Mammary epithelial cell (primary cell): ENCODE data around the gene TTC23L.

Experiments
- CTCF ChIP-seq, 2 donors: IDR thresholded peaks in 1 of 2; conservative IDR thresholded peaks in 1 of 2; 2 replicates each; pipeline ENCODE4 v1.5.1; 2011 to 2012; ENCODE audit warnings: inconsistent platforms in 2 of 2, low read length in 2 of 2, mild to moderate bottlenecking in 2 of 2, control low read depth in 1 of 2, low read depth in 1 of 2; ENCODE audit not compliant: insufficient read depth in 1 of 2; ENCODE audit errors: extremely low read depth in 1 of 2
- EZH2 ChIP-seq: IDR thresholded peaks from 2 replicates; pipeline ENCODE4 v1.6.1; 2012; ENCODE audit warnings: low read length, inconsistent platforms, borderline replicate concordance

GRCh38 chr5:34905564-34905963, 66.6 kb downstream of the TTC23L start:
- peak; percentile 23 to 48 for TF ChIP-seq CTCF (conservative IDR thresholded peaks at IDR 0.05 in 1 of 2, IDR thresholded peaks at IDR 0.05 in 1 of 2; ENCODE audit: extremely low read depth in 1 of 2, insufficient read depth in 1 of 2, low read depth in 1 of 2, low read length in 2 of 2)
- TF ChIP-seq EZH2, result no peak
